HG03457 (cell line): ENCODE data around the gene USP17L24.
"Not testable (repeated sequence)": the region's sequence is repeated elsewhere in the genome, so short reads cannot be mapped to it uniquely, and the experiment has no call there.

Source experiments
- ATAC-seq: cut with Tn5 transposase; IDR thresholded peaks from one replicate; pipeline ENCODE4 v1.9.1; 2021; ENCODE audit warnings: moderate number of reproducible peaks; ENCODE audit not compliant: unreplicated experiment

Gene USP17L24

GRCh38 chr4:9324865-9325264 lies at the start of gene USP17L24:
Gene USP17L24 (plus strand): TSS chr4:9325165. CDS start chr4:9325165, 0 bp downstream.
- not testable (repeated sequence) for ATAC-seq

GRCh38 chr4:9324191-9324590 lies 774 bp upstream of the USP17L24 start:
- not testable (repeated sequence) for ATAC-seq

GRCh38 chr4:9329611-9330010 lies 4.6 kb downstream of the USP17L24 start, which contains the start of gene USP17L25:
Gene USP17L25 (plus strand): TSS chr4:9329911. CDS start chr4:9329911, 0 bp downstream.
- not testable (repeated sequence) for ATAC-seq

- ATAC-seq, result not testable (repeated sequence)
Observed at GRCh38 chr4:9334358-9334757, 9.4 kb downstream of the USP17L24 start, which contains the start of gene USP17L26. Gene USP17L26 (plus strand): TSS chr4:9334658. CDS start chr4:9334658, 0 bp downstream.

- ATAC-seq, result not testable (repeated sequence)
Observed at GRCh38 chr4:9339103-9339502, 14.1 kb downstream of the USP17L24 start, which contains the start of gene USP17L5. Gene USP17L5 (plus strand): TSS chr4:9339403. CDS start chr4:9339403, 0 bp downstream.

GRCh38 chr4:9343848-9344247 lies 18.9 kb downstream of the USP17L24 start, which contains the start of gene USP17L27:
Gene USP17L27 (plus strand): TSS chr4:9344148. CDS start chr4:9344148, 0 bp downstream.
- ATAC-seq, result not testable (repeated sequence)

- not testable (repeated sequence) for ATAC-seq
Observed at GRCh38 chr4:9348593-9348992, 23.6 kb downstream of the USP17L24 start, which contains the start of gene USP17L28. Gene USP17L28 (plus strand): TSS chr4:9348893. CDS start chr4:9348893, 0 bp downstream.

- ATAC-seq, result not testable (repeated sequence)
Observed at GRCh38 chr4:9350866-9351265, 25.9 kb downstream of the USP17L24 start.

- not testable (repeated sequence) for ATAC-seq
Observed at GRCh38 chr4:9353338-9353737, 28.4 kb downstream of the USP17L24 start, which contains the start of gene USP17L29. Gene USP17L29 (plus strand): TSS chr4:9353638. CDS start chr4:9353638, 0 bp downstream.

- ATAC-seq, result not testable (repeated sequence)
Observed at GRCh38 chr4:9362829-9363228, 37.9 kb downstream of the USP17L24 start, which contains the start of gene USP17L30. Gene USP17L30 (plus strand): TSS chr4:9363129. CDS start chr4:9363129, 0 bp downstream.
